ENCODE results near the gene PRC1.
"Not testable (repeated sequence)": the region's sequence is repeated elsewhere in the genome, so short reads cannot be mapped to it uniquely, and the experiment has no call there.

Gene PRC1

GRCh38 chr15:90994417-90995311 is at the start of gene PRC1:
TSS of gene PRC1 (minus strand) at chr15:90994535. CDS start at chr15:90994417, 118 bp downstream.
- DNase-seq = peak; percentile 99

GRCh38 chr15:91043202-91043874 is 49.0 kb upstream of the PRC1 start:
- no peak for DNase-seq

GRCh38 chr15:91040856-91041255 is 46.5 kb upstream of the PRC1 start:
- no peak for DNase-seq

GRCh38 chr15:91039996-91040395 is 45.7 kb upstream of the PRC1 start:
- DNase-seq = no peak

GRCh38 chr15:91032919-91033803 is 38.8 kb upstream of the PRC1 start:
- peak; percentile 84 for DNase-seq

- no peak for DNase-seq
Observed at GRCh38 chr15:91031796-91032195, 37.5 kb upstream of the PRC1 start.

GRCh38 chr15:91027677-91028076 is 33.3 kb upstream of the PRC1 start:
- DNase-seq = no peak

- DNase-seq = no peak
Observed at GRCh38 chr15:91023720-91024119, 29.4 kb upstream of the PRC1 start.

GRCh38 chr15:91022832-91023129 is 28.4 kb upstream of the PRC1 start:
- DNase-seq = no peak

- DNase-seq = peak; percentile 91
Observed at GRCh38 chr15:91022075-91022831, 27.9 kb upstream of the PRC1 start, which contains the start of gene VPS33B. TSS of gene VPS33B (minus strand) at chr15:91022594. CDS start at chr15:91022249, 345 bp downstream.

GRCh38 chr15:91021516-91022074 is 27.3 kb upstream of the PRC1 start:
- no peak for DNase-seq

GRCh38 chr15:91018158-91018557 is 23.8 kb upstream of the PRC1 start:
- no peak for DNase-seq

- DNase-seq = no peak
Observed at GRCh38 chr15:91017716-91018115, 23.4 kb upstream of the PRC1 start.

GRCh38 chr15:91013701-91014100 is 19.4 kb upstream of the PRC1 start:
- DNase-seq = not testable (repeated sequence)

GRCh38 chr15:91007266-91007665 is 12.9 kb upstream of the PRC1 start:
- no peak for DNase-seq

GRCh38 chr15:91001209-91001608 is 6.9 kb upstream of the PRC1 start:
- DNase-seq = no peak

GRCh38 chr15:90998737-90999136 is 4.4 kb upstream of the PRC1 start:
- DNase-seq = no peak

- peak; percentile 67 for DNase-seq
Observed at GRCh38 chr15:90994059-90994416, 297 bp downstream of the PRC1 start.

- DNase-seq = no peak
Observed at GRCh38 chr15:90991587-90992285, 2.6 kb downstream of the PRC1 start.

- DNase-seq = no peak
Observed at GRCh38 chr15:90990446-90990845, 3.9 kb downstream of the PRC1 start.

GRCh38 chr15:90989040-90989768 is 5.1 kb downstream of the PRC1 start:
- no peak for DNase-seq

Measured in activated effector memory CD4-positive, alpha-beta T cell treated with anti-CD3 and anti-CD28 coated beads, Interleukin-2, amount 50 U/mL, for 16 hours (primary cell).